Left lung (tissue), 10 donors: ENCODE measurements around the gene CSPG4. TPM values are rescaled to one million over a fixed set of nuclear protein-coding genes. Genes with fewer than 3 reads are reported as not detected.
A peak's percentile ranks its signal among the peaks of the same experiment; 100 is the strongest.

Experiments used
- ATAC-seq: fragments of 200-7000 bp; cut with Tn5 transposase; one replicate; pipeline ENCODE4 v1.9.1; 2020; ENCODE audit warnings: moderate library complexity
- DNase-seq, 4 donors: peaks; one replicate each; pipeline ENCODE4 v3.0.0-alpha.2; 2013 to 2020
- H3K27ac ChIP-seq, 2 donors: fragments of 200-600 bp; sonication (generic) in 1 of 2; one replicate each; pipeline versions ENCODE4 v1.5.0 to v1.8.0; 2020 to 2021
- H3K27me3 ChIP-seq, 2 donors: fragments of 200-600 bp; sonication (generic) in 1 of 2; one replicate each; pipeline versions ENCODE4 v1.5.0 to v1.8.0; 2020 to 2021
- H3K36me3 ChIP-seq, 2 donors: fragments of 200-600 bp; sonication (generic) in 1 of 2; one replicate each; pipeline versions ENCODE4 v1.5.0 to v1.8.0; 2020 to 2021
- H3K4me1 ChIP-seq, 2 donors: fragments of 200-600 bp; one replicate each; pipeline ENCODE4 v1.8.0; 2021
- H3K4me3 ChIP-seq, 2 donors: fragments of 200-600 bp; sonication (generic) in 1 of 2; one replicate each; pipeline versions ENCODE4 v1.5.0 to v1.8.0; 2020 to 2021; ENCODE audit warnings: mild to moderate bottlenecking in 1 of 2
- H3K9me3 ChIP-seq, 2 donors: fragments of 200-600 bp; sonication (generic) in 1 of 2; one replicate each; pipeline versions ENCODE4 v1.5.0 to v1.8.0; 2020 to 2021
- intact Hi-C, 2 donors: fragments of 100-400 bp; cut with DNase I; formaldehyde crosslinking; loops; one replicate each; pipeline versions ENCODE4 v1.11.2 to v1.14.2; 2022
- polyA plus RNA-seq, 6 donors: library from polyadenylated mRNA; unstranded; fragments of 120-200 nt; gene quantifications; one replicate each; pipeline ENCODE4 v1.2.1, GENCODE V29; 2013; ENCODE audit not compliant: insufficient read length in 6 of 6
- total RNA-seq, 2 donors: library from RNA; stranded (reverse); fragmentation: NEBNext Ultra II Directional; extraction: Animal tissue kit (Norgen Biotek cat#: 25700); gene quantifications; one replicate each; pipeline ENCODE4 v1.2.1, GENCODE V29; 2021
- TF ChIP-seq, protein P1 (sequence below), 2 donors: fragments of 200-600 bp; sonication (generic) in 1 of 2; IDR thresholded peaks; one replicate each; pipeline versions ENCODE4 v1.5.0 to v1.8.0; 2021; ENCODE audit warnings: antibody characterized with exemption in 2 of 2
- donor health status: DM: no; HTN: yes; CAD: no.
- donor health status: DM: no; HTN: no; CAD: no.

Gene CSPG4
- total and polyA plus RNA-seq, 8 donors: 18.4 to 36.1 (median 23.8) TPM

GRCh38 chr15:75673426-75674235 is 39.0 kb downstream of the CSPG4 start:
- peak; percentile 41 to 84 (median 64) for DNase-seq
- Histone ChIP-seq H3K4me3 (no peak overlapping the region), H3K27ac (peak overlapping the region; percentile 57 to 76), H3K4me1 (peaks cover 14 to 16% of the 10 kb centered on the region in 2 donors), H3K9me3 (no peaks in the 10 kb centered on the region), H3K27me3 (no peaks in the 10 kb centered on the region), H3K36me3 (no peaks in the 10 kb centered on the region)
- TF ChIP-seq, protein P1, sequence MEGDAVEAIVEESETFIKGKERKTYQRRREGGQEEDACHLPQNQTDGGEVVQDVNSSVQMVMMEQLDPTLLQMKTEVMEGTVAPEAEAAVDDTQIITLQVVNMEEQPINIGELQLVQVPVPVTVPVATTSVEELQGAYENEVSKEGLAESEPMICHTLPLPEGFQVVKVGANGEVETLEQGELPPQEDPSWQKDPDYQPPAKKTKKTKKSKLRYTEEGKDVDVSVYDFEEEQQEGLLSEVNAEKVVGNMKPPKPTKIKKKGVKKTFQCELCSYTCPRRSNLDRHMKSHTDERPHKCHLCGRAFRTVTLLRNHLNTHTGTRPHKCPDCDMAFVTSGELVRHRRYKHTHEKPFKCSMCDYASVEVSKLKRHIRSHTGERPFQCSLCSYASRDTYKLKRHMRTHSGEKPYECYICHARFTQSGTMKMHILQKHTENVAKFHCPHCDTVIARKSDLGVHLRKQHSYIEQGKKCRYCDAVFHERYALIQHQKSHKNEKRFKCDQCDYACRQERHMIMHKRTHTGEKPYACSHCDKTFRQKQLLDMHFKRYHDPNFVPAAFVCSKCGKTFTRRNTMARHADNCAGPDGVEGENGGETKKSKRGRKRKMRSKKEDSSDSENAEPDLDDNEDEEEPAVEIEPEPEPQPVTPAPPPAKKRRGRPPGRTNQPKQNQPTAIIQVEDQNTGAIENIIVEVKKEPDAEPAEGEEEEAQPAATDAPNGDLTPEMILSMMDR (IDR thresholded peaks at IDR 0.05): no peak
- intact Hi-C loops: no loop called here
- peak; percentile 71 for ATAC-seq

DNA sequence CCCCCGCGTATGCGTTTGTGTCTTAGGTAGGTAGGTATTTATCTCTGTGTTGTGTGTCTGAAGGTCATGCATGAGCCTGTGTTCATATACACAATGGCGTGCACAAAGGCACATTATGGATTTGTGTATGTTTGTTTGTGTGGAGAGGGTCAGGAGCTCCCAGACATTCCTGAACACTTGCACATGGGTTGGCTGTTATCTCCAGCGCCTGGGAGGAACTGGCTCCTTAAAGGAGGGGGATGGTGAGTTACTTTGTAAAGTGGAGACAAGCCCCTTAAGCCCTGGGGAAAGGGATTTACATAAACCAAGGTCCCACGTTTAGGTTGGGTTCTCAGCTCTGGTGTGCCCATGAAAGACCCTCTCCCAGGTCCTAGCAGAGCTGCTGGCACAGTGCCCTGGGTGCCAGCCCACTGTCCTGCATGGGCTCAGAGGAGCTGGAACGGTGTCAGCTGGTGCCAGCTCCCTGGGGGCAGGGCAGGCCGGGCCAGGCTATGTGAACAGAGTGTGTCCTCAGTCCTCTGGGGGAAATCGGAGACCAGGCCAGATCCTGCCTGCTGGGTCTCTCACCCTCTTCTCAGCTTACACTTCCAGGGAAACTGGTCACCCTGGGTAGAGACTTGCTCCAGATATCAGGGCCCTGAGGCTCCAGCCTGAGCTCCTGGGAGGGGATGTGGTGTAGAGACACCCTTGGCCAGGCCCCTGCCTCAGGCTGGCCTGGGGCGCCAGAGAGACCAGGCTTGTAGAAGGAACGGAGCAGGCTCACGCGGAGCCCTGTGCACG is 39.8 kb downstream of the CSPG4 start:
- Histone ChIP-seq H3K4me3 (no peak overlapping the region), H3K4me1 (peaks cover 14 to 16% of the 10 kb centered on the region in 2 donors), H3K27me3 (no peaks in the 10 kb centered on the region), H3K36me3 (no peaks in the 10 kb centered on the region), H3K9me3 (no peaks in the 10 kb centered on the region), H3K27ac (peak overlapping the region; percentile 57 to 76)
- intact Hi-C loops: no loop called here
- DNase-seq (peak in 2 of 4 donors; percentile 38 to 53), ATAC-seq (peak; percentile 63)
- TF ChIP-seq, protein P1 (IDR thresholded peaks at IDR 0.05): no peak

- TF ChIP-seq, protein P1 (IDR thresholded peaks at IDR 0.05): no peak
- H3K27me3 ChIP-seq: no peaks in the 10 kb centered on the region
- peak overlapping the region in 1 of 2 donors; percentile 76 for H3K27ac ChIP-seq
- H3K4me1 ChIP-seq: peaks cover 21 to 22% of the 10 kb centered on the region in 2 donors
- H3K36me3 ChIP-seq: no peaks in the 10 kb centered on the region
- no peak for ATAC-seq
- no peaks in the 10 kb centered on the region for H3K9me3 ChIP-seq
- intact Hi-C loops: no loop called here
- H3K4me3 ChIP-seq: no peak overlapping the region
- DNase-seq: no peak
Observed at GRCh38 chr15:75671730-75672602, 40.7 kb downstream of the CSPG4 start.

DNA sequence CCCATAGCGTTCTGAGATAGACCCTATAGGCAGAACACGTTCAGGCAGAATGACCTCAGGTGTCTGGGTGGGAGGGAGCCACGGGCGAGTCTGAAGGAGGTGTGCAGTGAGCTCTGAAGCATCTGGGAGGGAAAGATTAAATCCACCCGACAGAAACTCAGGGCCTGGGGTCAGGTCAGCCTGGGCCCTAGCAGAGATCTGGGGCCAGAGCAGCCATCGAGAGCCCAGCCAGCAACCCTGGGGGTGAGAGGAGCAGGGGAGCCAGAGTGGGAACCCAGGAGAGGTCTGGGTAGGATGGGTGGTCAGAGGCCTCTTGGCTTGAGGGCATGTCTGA is 42.8 kb downstream of the CSPG4 start:
- H3K36me3 ChIP-seq: no peaks in the 10 kb centered on the region
- no peak for ATAC-seq
- intact Hi-C loops: no loop called here
- no peak overlapping the region for H3K4me3 ChIP-seq
- no peak for DNase-seq
- no peaks in the 10 kb centered on the region for H3K9me3 ChIP-seq
- TF ChIP-seq, protein P1 (IDR thresholded peaks at IDR 0.05): no peak
- no peaks in the 10 kb centered on the region for H3K27me3 ChIP-seq
- no peak overlapping the region for H3K27ac ChIP-seq
- H3K4me1 ChIP-seq: peaks cover 29 to 38% of the 10 kb centered on the region in 2 donors
